Pancreas (tissue), 10 donors: ENCODE results near the gene PHACTR3. TPM values are rescaled to one million over a fixed set of nuclear protein-coding genes. Genes with fewer than 3 reads are reported as not detected.

ENCODE experiments used
- ATAC-seq, 4 donors: fragments of 200-7000 bp; cut with Tn5 transposase; one replicate each; pipeline versions ENCODE4 v1.8.0 to v1.9.1; 2020; ENCODE audit warnings: mild to moderate bottlenecking in 4 of 4, moderate library complexity in 4 of 4
- DNase-seq, 6 donors: peaks; one replicate each; pipeline ENCODE4 v3.0.0-alpha.2; 2020
- FAIRE-seq: peaks from 2 replicates; lab custom pipeline; 2012; peaks lifted over from hg19 to GRCh38; lab: Jason Lieb, UNC
- H3K27ac ChIP-seq, 4 donors: fragments of 200-600 bp; sonication (generic); 1 replicate in 3 of 4; 2 replicates in 1 of 4; pipeline versions ENCODE4 v1.5.0 to v1.8.0; 2020
- H3K27me3 ChIP-seq, 4 donors: fragments of 200-600 bp; one replicate each; pipeline ENCODE4 v1.8.0; 2021
- H3K36me3 ChIP-seq, 3 donors: fragments of 200-600 bp; sonication (generic) in 1 of 3; one replicate each; pipeline versions ENCODE4 v1.5.0 to v1.8.0; 2020 to 2021
- H3K4me1 ChIP-seq, 3 donors: fragments of 200-600 bp; one replicate each; pipeline ENCODE4 v1.8.0; 2021
- H3K4me3 ChIP-seq, 4 donors: fragments of 200-600 bp; sonication (generic) in 2 of 4; one replicate each; pipeline versions ENCODE4 v1.5.0 to v1.8.0; 2020 to 2021
- H3K9me3 ChIP-seq, 4 donors: fragments of 200-600 bp; one replicate each; pipeline ENCODE4 v1.8.0; 2021
- CTCF ChIP-seq, 4 donors: fragments of 200-600 bp; sonication (generic) in 3 of 4; IDR thresholded peaks; one replicate each; pipeline versions ENCODE4 v1.5.0 to v1.8.0; 2021; ENCODE audit warnings: antibody characterized with exemption in 4 of 4
- WGBS, 2 donors: extraction: QIAGEN DNeasy Blood & Tissue Kit; methylation state at CpG; one replicate each; pipeline ENCODE4 v1.1.7; 2013; 5-methylcytosine and 5-hydroxymethylcytosine counted together
- intact Hi-C, 3 donors: fragments of 100-400 bp; cut with DNase I; formaldehyde crosslinking; loops; one replicate each; pipeline versions ENCODE4 v1.11.1 to v1.14.2; 2022
- polyA plus RNA-seq, 2 donors: library from polyadenylated mRNA; stranded (reverse); fragments of 200-250 nt; gene quantifications; one replicate each; pipeline ENCODE4 v1.2.3, GENCODE V29; 2013
- total RNA-seq, 6 donors: library from RNA; stranded (reverse); fragmentation: NEBNext Ultra II Directional in 4 of 6; extraction: Animal tissue kit (Norgen Biotek cat#: 25700) in 4 of 6; gene quantifications; one replicate each; pipeline versions ENCODE4 v1.2.1 to v1.2.4, GENCODE V29; 2021 to 2023
- donor health status: healthy with polysubstance abuse.
- donor health status: DM: no; HTN: no; CAD: no; lungs with moderate emphysema.
- donor health status: DM: no; HTN: no; CAD: no.
- donor health status: control.
- donor health status: control.
- donor health status: Bipolar disorder and iron deficiency.
- donor health status: DM: yes; HTN: yes; CAD: no.
- donor health status: DM: no; HTN: no; CAD: no.
- donor health status: DM: no; HTN: no; CAD: no.
- donor health status: DM: yes; HTN: yes; CAD: no.

The PHACTR3 gene
- total and polyA plus RNA-seq, 8 donors, result 0.14 to 1.5 (median 0.35) TPM; not detected in 3

DNA sequence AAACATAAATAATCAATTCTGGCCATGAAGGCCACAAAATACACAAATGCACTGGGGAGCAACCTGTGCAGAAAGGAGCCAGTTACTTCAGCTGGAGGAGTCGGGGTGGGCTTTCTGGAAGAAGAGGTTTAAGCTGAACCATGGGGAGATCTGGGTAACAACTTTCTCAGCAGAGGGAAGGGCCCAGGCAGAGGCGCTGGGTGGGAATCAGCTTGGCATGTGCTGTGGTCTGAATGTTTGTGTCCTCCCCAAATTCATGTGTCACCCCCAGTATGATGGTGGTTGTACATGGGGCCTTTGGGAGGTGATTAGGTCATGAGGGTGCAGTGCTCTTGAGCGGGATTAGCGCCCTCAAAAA is 221.2 kb downstream of the PHACTR3 start:
- Histone ChIP-seq H3K27me3 (no peaks in the 10 kb centered on the region), H3K4me1 (peaks cover 0 to 7% (median 0%) of the 10 kb centered on the region in 3 donors), H3K9me3 (no peaks in the 10 kb centered on the region), H3K27ac (no peak overlapping the region), H3K36me3 (no peaks in the 10 kb centered on the region), H3K4me3 (no peak overlapping the region)
- no peak for TF ChIP-seq CTCF (IDR thresholded peaks at IDR 0.05)
- peak in 1 of 6 donors; percentile 27 for DNase-seq
- no peak for ATAC-seq
- WGBS, 2 donors, result 96 to 97% methylated on average over 4 of the region's 4 CpGs
- intact Hi-C loops, result no loop called here
- no peak for FAIRE-seq

- WGBS, 2 donors, result 67 to 79% methylated on average over 11 of the region's 11 CpGs
- FAIRE-seq (no peak), ATAC-seq (peak; percentile 50 to 78 (median 67))
Observed at GRCh38 chr20:59825944-59826759, 221.8 kb downstream of the PHACTR3 start.

GRCh38 chr20:59827138-59828056 is 223.1 kb downstream of the PHACTR3 start:
- peak in 1 of 6 donors; percentile 35 for DNase-seq
- Histone ChIP-seq H3K27me3 (no peaks in the 10 kb centered on the region), H3K4me3 (no peak overlapping the region), H3K9me3 (no peaks in the 10 kb centered on the region), H3K27ac (no peak overlapping the region), H3K4me1 (peaks cover 0 to 7% (median 0%) of the 10 kb centered on the region in 3 donors), H3K36me3 (no peaks in the 10 kb centered on the region)
- 73 to 79% methylated on average over 16 of the region's 16 CpGs for WGBS, 2 donors
- intact Hi-C loops, result no loop called here
- no peak for TF ChIP-seq CTCF (IDR thresholded peaks at IDR 0.05)
- FAIRE-seq, result no peak
- no peak for ATAC-seq

More at GRCh38 chr20:59825944-59826759, 221.8 kb downstream of the PHACTR3 start:
- H3K36me3 ChIP-seq, result no peaks in the 10 kb centered on the region
- no peaks in the 10 kb centered on the region for H3K27me3 ChIP-seq
- DNase-seq, result peak in 2 of 6 donors; percentile 42 to 55
- TF ChIP-seq CTCF (IDR thresholded peaks at IDR 0.05), result no peak
- H3K4me3 ChIP-seq, result no peak overlapping the region
- intact Hi-C loops, result no loop called here
- no peaks in the 10 kb centered on the region for H3K9me3 ChIP-seq
- H3K27ac ChIP-seq, result no peak overlapping the region
- H3K4me1 ChIP-seq, result peaks cover 0 to 7% (median 0%) of the 10 kb centered on the region in 3 donors

DNA sequence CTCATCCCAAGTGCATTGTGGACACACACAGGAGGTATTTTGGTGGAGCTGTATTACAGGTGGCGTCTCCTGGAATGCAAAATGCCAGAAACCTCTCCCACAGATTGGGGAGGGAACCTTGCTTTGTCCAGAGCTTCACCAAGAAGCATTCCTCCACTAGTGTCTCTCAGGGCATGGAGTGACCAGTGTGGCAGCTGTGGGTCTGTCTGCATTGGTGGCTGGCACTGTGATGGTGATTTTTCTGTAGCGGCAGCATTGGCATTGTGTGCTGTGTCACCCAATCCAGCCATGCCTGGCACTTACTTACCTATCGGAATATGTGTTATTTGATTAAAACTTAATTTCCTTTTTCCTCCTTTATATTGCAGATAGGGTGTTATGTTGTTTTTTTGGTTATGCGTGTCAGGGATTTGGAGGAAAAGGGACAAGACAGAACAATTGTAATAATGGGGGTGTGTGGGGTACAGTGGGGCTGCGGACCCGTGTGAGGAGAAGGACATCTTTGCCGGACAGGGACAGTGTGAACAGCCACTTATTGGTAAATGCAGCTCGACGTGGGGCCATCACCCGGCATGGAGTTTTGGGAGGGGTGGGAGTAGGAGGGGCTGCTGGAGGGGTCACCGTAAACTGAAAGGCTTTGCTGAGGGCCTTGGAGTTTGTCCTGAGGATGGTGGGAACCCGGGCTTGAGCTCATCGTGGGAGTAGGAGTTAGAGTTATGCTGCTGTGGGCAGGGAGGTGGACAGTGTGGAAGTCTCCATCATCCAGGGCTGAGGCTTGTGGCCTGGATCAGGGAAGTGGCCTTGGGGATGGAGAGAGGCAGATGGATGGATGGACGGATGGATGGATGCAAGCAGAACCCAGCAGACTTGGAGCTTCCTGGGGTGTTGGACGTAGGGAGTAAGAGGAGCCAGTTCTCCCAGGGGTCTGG is 224.0 kb downstream of the PHACTR3 start:
- ATAC-seq, result no peak
- Histone ChIP-seq H3K4me3 (no peak overlapping the region), H3K9me3 (no peaks in the 10 kb centered on the region), H3K4me1 (peaks cover 0 to 7% (median 0%) of the 10 kb centered on the region in 3 donors), H3K36me3 (no peaks in the 10 kb centered on the region), H3K27ac (no peak overlapping the region), H3K27me3 (no peaks in the 10 kb centered on the region)
- DNase-seq, result peak in 1 of 6 donors; percentile 22
- no peak for TF ChIP-seq CTCF (IDR thresholded peaks at IDR 0.05)
- intact Hi-C loops, result no loop called here
- WGBS, 2 donors, result 72 to 78% methylated on average over 15 of the region's 15 CpGs
- no peak for FAIRE-seq
